Activated naive CD8-positive, alpha-beta T cell treated with anti-CD3 and anti-CD28 coated beads for 36 hours (primary cell): ENCODE data around the gene KDM4B. TPM values are rescaled to one million over a fixed set of nuclear protein-coding genes. Genes with fewer than 3 reads are reported as not detected.

ENCODE experiments used
- DNase-seq: peaks from one replicate; pipeline ENCODE4 v3.0.0; 2021
- H3K27ac Mint-ChIP-seq: one replicate; pipeline ENCODE4 v1.8.0; 2022; ENCODE audit warnings: mild to moderate bottlenecking, moderate library complexity, mixed read lengths
- H3K27me3 Mint-ChIP-seq: one replicate; pipeline ENCODE4 v1.8.0; 2022; ENCODE audit warnings: mild to moderate bottlenecking, mixed read lengths
- H3K36me3 Mint-ChIP-seq: one replicate; pipeline ENCODE4 v1.8.0; 2021; ENCODE audit warnings: mild to moderate bottlenecking, mixed read lengths
- H3K4me1 Mint-ChIP-seq: one replicate; pipeline ENCODE4 v1.8.0; 2021; ENCODE audit warnings: mixed read lengths
- H3K4me3 Mint-ChIP-seq: one replicate; pipeline ENCODE4 v1.8.0; 2022; ENCODE audit warnings: mild to moderate bottlenecking, moderate library complexity, mixed read lengths
- H3K9me3 Mint-ChIP-seq: one replicate; pipeline ENCODE4 v1.8.0; 2022; ENCODE audit warnings: mixed read lengths
- total RNA-seq, 2 experiments: library from RNA; stranded (reverse); gene quantifications; one replicate each; pipeline ENCODE4 v1.2.3, GENCODE V29; 2021

The KDM4B gene
- total RNA-seq, 2 experiments from 2014 or later, result 29.4 to 31.3 TPM

DNA sequence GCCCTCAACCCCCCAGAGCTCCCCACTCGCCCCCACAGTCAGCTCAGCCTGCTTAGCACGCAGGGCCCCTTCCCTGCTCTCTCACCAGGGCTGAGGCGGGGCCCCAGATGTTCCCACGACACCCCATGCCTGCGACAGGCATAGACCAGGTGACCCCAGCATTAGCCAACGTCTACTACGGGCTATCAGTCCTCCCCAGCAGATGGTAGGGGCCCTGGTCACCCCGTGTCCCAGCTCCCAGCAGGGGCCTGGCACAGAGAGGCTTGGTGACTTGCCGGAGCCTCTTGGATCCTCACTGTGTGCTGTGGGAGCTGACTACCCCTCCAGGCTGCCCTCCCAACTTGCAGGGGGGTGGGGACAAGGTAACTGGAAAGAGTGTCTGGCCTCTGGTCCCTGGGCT is 80.6 kb downstream of the KDM4B start:
- Mint-ChIP-seq H3K27me3 (no peaks in the 10 kb centered on the region), H3K27ac (no peak overlapping the region), H3K9me3 (no peaks in the 10 kb centered on the region), H3K36me3 (no peaks in the 10 kb centered on the region), H3K4me1 (no peaks in the 10 kb centered on the region), H3K4me3 (no peak overlapping the region)
- no peak for DNase-seq

GRCh38 chr19:5050067-5050656 is 81.2 kb downstream of the KDM4B start:
- DNase-seq, result no peak
- H3K4me1 Mint-ChIP-seq, result no peaks in the 10 kb centered on the region
- no peaks in the 10 kb centered on the region for H3K27me3 Mint-ChIP-seq
- H3K36me3 Mint-ChIP-seq, result no peaks in the 10 kb centered on the region
- H3K27ac Mint-ChIP-seq, result no peak overlapping the region
- no peaks in the 10 kb centered on the region for H3K9me3 Mint-ChIP-seq
- no peak overlapping the region for H3K4me3 Mint-ChIP-seq

DNA sequence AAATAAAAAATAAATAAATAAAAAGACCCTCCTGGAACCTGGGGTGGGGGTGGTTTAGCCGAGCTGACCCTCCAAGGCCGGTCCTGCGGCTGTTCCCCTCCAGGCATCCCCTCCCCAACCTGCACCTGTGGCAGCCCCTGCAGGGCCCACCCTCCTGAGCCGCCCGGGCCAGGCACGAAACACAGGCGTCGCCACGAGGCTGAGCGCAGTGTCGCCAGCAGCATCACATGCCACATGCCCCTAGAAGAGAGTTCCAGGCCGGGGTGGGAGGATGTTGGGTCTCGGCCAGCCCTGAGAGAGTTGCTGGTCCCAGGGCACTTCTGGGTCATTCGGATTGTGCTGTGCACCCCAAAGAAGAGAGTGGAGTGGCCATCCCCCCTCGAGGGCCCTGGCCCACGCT is 82.0 kb downstream of the KDM4B start:
- Mint-ChIP-seq H3K36me3 (no peaks in the 10 kb centered on the region), H3K4me3 (no peak overlapping the region), H3K27me3 (no peaks in the 10 kb centered on the region), H3K4me1 (no peaks in the 10 kb centered on the region), H3K9me3 (no peaks in the 10 kb centered on the region), H3K27ac (no peak overlapping the region)
- no peak for DNase-seq

GRCh38 chr19:5051619-5052018 is 82.7 kb downstream of the KDM4B start:
- no peaks in the 10 kb centered on the region for H3K27me3 Mint-ChIP-seq
- no peaks in the 10 kb centered on the region for H3K9me3 Mint-ChIP-seq
- H3K36me3 Mint-ChIP-seq, result no peaks in the 10 kb centered on the region
- H3K4me3 Mint-ChIP-seq, result no peak overlapping the region
- H3K27ac Mint-ChIP-seq, result no peak overlapping the region
- H3K4me1 Mint-ChIP-seq, result no peaks in the 10 kb centered on the region
- DNase-seq, result no peak

- Mint-ChIP-seq H3K4me1 (no peaks in the 10 kb centered on the region), H3K9me3 (no peaks in the 10 kb centered on the region), H3K4me3 (no peak overlapping the region), H3K36me3 (peaks cover under 1% of the 10 kb centered on the region), H3K27ac (no peak overlapping the region), H3K27me3 (no peaks in the 10 kb centered on the region)
- no peak for DNase-seq
These were observed 83.6 kb downstream of the KDM4B start for GRCh38 chr19:5052515-5052914.

DNA sequence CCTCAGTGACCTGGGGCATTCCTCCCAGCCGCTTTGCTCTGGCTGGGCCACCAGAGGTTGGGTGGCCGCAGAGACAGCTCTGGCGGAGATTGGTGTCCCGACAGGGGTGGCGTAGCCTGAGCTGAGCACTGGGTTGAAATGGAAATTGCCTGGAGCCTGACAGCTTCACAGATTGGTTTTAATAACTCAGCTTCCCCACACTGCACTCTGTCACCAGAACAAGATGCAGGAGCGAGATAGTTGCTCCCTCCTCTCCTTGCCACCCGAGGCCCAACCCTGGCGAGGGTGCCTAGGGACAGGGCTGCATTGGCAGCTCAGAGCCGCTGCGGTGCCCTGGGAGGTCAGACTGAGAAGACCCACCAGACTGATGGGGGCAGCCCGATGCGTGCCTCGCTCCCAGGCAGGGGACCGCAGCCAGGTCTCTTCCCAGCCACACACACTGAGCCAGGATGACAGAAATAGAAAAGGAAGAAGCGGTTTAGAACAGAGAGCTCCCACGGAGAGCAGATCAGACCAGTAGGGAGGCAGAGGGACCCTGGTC is 84.1 kb downstream of the KDM4B start:
- Mint-ChIP-seq H3K9me3 (no peaks in the 10 kb centered on the region), H3K4me1 (no peaks in the 10 kb centered on the region), H3K27ac (no peak overlapping the region), H3K27me3 (no peaks in the 10 kb centered on the region), H3K4me3 (no peak overlapping the region), H3K36me3 (peaks cover 3% of the 10 kb centered on the region)
- no peak for DNase-seq

- H3K4me3 Mint-ChIP-seq, result no peak overlapping the region
- no peaks in the 10 kb centered on the region for H3K4me1 Mint-ChIP-seq
- H3K9me3 Mint-ChIP-seq, result no peaks in the 10 kb centered on the region
These were observed 84.7 kb downstream of the KDM4B start for GRCh38 chr19:5053661-5054060.

GRCh38 chr19:5054551-5055456 is 85.9 kb downstream of the KDM4B start:
- Mint-ChIP-seq H3K9me3 (no peaks in the 10 kb centered on the region), H3K27ac (no peak overlapping the region), H3K4me1 (no peaks in the 10 kb centered on the region), H3K4me3 (no peak overlapping the region), H3K27me3 (no peaks in the 10 kb centered on the region), H3K36me3 (peaks cover 3% of the 10 kb centered on the region)
- no peak for DNase-seq

More at GRCh38 chr19:5053661-5054060, 84.7 kb downstream of the KDM4B start:
- Mint-ChIP-seq H3K36me3 (peaks cover 3% of the 10 kb centered on the region), H3K27me3 (no peaks in the 10 kb centered on the region), H3K27ac (no peak overlapping the region)
- no peak for DNase-seq

- H3K4me3 Mint-ChIP-seq, result no peak overlapping the region
- H3K27ac Mint-ChIP-seq, result no peak overlapping the region
These were observed 86.5 kb downstream of the KDM4B start for GRCh38 chr19:5055457-5055776.

GRCh38 chr19:5057860-5058259 is 88.9 kb downstream of the KDM4B start:
- Mint-ChIP-seq H3K36me3 (peaks cover 19% of the 10 kb centered on the region), H3K27ac (peak overlapping the region; percentile 5), H3K4me1 (no peaks in the 10 kb centered on the region), H3K4me3 (no peak overlapping the region), H3K27me3 (no peaks in the 10 kb centered on the region), H3K9me3 (peaks cover 11% of the 10 kb centered on the region)
- no peak for DNase-seq

More at GRCh38 chr19:5055457-5055776, 86.5 kb downstream of the KDM4B start:
- DNase-seq, result no peak
- peaks cover 4% of the 10 kb centered on the region for H3K36me3 Mint-ChIP-seq
- H3K4me1 Mint-ChIP-seq, result no peaks in the 10 kb centered on the region
- H3K9me3 Mint-ChIP-seq, result no peaks in the 10 kb centered on the region
- no peaks in the 10 kb centered on the region for H3K27me3 Mint-ChIP-seq

- no peaks in the 10 kb centered on the region for H3K4me1 Mint-ChIP-seq
- H3K36me3 Mint-ChIP-seq, result peaks cover 24% of the 10 kb centered on the region
- no peaks in the 10 kb centered on the region for H3K27me3 Mint-ChIP-seq
- no peak overlapping the region for H3K4me3 Mint-ChIP-seq
- H3K27ac Mint-ChIP-seq, result no peak overlapping the region
- peaks cover 15% of the 10 kb centered on the region for H3K9me3 Mint-ChIP-seq
- DNase-seq, result no peak
These were observed 89.8 kb downstream of the KDM4B start for GRCh38 chr19:5058521-5059212.

DNA sequence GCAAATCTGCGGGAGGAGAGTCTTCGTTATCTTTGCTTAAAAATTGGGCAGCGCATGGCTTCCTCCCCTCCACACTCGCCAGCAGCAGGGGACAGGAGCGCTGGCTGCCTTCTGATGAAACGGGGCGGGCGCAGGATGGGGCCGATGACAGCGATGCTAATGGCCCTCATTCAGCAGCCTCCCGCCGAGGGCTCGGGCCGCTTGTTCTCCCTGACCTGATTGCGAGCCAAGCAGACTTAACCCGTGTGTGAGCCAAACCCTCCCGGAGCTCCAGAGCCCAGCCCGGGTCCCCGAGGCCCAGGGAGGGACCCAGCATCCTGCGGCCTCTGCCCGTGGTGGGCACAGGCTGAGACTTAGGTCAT is 90.3 kb downstream of the KDM4B start:
- H3K27me3 Mint-ChIP-seq, result no peaks in the 10 kb centered on the region
- H3K4me3 Mint-ChIP-seq, result no peak overlapping the region
- H3K27ac Mint-ChIP-seq, result no peak overlapping the region
- H3K9me3 Mint-ChIP-seq, result peaks cover 15% of the 10 kb centered on the region
- H3K36me3 Mint-ChIP-seq, result peaks cover 26% of the 10 kb centered on the region
- no peaks in the 10 kb centered on the region for H3K4me1 Mint-ChIP-seq
- DNase-seq, result no peak

- no peaks in the 10 kb centered on the region for H3K27me3 Mint-ChIP-seq
- no peak overlapping the region for H3K4me3 Mint-ChIP-seq
- H3K4me1 Mint-ChIP-seq, result no peaks in the 10 kb centered on the region
- H3K27ac Mint-ChIP-seq, result no peak overlapping the region
- DNase-seq, result no peak
- H3K9me3 Mint-ChIP-seq, result peaks cover 15% of the 10 kb centered on the region
- H3K36me3 Mint-ChIP-seq, result peaks cover 27% of the 10 kb centered on the region
These were observed 90.9 kb downstream of the KDM4B start for GRCh38 chr19:5059793-5060192.

GRCh38 chr19:5062195-5062594 is 93.3 kb downstream of the KDM4B start:
- Mint-ChIP-seq H3K27ac (no peak overlapping the region), H3K36me3 (peaks cover 27% of the 10 kb centered on the region), H3K4me3 (no peak overlapping the region), H3K9me3 (peaks cover 15% of the 10 kb centered on the region), H3K27me3 (no peaks in the 10 kb centered on the region), H3K4me1 (no peaks in the 10 kb centered on the region)
- no peak for DNase-seq

- Mint-ChIP-seq H3K27me3 (no peaks in the 10 kb centered on the region), H3K9me3 (peaks cover 15% of the 10 kb centered on the region), H3K4me1 (no peaks in the 10 kb centered on the region), H3K27ac (no peak overlapping the region), H3K36me3 (peaks cover 24% of the 10 kb centered on the region), H3K4me3 (no peak overlapping the region)
- DNase-seq, result no peak
These were observed 93.9 kb downstream of the KDM4B start for GRCh38 chr19:5062799-5063198.
